Muscle of arm (tissue), 12 donors: ENCODE data around the gene NRXN3. TPM values are rescaled to one million over a fixed set of nuclear protein-coding genes. Genes with fewer than 3 reads are reported as not detected.

Experiments used
- DNase-seq: peaks from one replicate; pipeline ENCODE4 v3.0.0-alpha.2; 2013
- polyA plus RNA-seq, 12 donors: library from polyadenylated mRNA; unstranded; fragments of 120-200 nt; gene quantifications; one replicate each; pipeline ENCODE4 v1.2.1, GENCODE V29; 2013; ENCODE audit not compliant: insufficient read length in 12 of 12

The NRXN3 gene
- polyA plus RNA-seq, 12 donors = 0.43 to 8.4 (median 1.2) TPM; not detected in 2

- no peak for DNase-seq
Observed at GRCh38 chr14:78805570-78805969, 635.4 kb downstream of the NRXN3 start.

DNA sequence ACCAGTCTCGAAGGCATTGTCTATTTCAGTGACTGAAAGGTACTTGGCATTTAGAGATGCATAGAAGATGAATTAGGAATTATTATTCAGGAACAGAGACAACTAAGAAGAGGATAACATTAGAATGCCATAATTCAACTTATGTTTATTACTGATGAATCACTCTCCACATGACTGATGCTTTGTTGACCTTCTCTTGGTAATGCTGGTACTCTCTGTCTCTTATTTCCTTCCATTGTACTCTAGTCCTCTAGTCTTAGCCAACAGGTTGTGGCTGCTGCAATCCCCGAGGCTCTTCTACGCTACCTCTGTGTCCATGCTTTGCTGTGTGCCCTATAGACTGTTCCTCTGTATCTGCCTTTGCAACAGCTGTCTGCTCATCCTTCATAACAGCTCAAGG is 652.9 kb downstream of the NRXN3 start:
- DNase-seq = no peak

DNA sequence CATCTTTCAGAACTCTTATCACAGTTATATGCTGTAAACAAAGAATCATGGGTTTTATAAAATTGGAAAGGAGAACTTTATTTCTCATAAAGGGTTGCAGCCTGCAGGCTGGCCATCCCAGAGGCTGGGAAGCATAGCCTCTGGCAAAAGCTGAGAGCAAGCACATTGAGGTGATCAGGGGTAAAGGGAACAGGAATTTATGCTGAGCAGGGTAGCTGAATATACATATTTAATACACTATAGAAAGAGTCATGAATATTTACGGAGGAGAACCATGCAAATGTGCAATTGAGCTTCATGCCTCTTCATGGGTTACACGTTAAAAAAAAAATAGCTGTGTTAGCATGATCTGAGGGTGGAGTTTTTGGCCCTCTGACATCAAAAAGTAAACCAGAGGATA is 653.3 kb downstream of the NRXN3 start:
- no peak for DNase-seq

- DNase-seq = no peak
Observed at GRCh38 chr14:78829274-78829673, 659.1 kb downstream of the NRXN3 start.

- DNase-seq = no peak
Observed at GRCh38 chr14:78834766-78835451, 664.7 kb downstream of the NRXN3 start.

DNA sequence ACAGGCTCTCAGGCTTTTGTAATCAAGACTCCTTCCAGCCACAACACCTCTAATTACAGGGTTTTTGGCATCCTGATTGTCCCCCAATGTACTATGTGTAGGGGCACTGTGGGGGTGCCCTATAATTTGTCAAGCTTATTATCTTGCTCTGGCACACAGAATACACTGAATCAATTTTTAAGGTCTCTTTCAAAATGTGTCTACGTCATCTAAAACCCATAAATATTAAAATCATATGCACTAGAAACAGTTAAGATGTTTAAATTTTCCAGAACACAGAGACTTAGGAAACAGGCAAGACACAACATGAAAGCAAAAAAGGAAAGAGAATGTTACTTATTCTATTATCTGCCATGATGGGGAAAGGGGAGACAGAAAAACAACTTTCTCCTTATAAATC is 665.7 kb downstream of the NRXN3 start:
- no peak for DNase-seq

DNA sequence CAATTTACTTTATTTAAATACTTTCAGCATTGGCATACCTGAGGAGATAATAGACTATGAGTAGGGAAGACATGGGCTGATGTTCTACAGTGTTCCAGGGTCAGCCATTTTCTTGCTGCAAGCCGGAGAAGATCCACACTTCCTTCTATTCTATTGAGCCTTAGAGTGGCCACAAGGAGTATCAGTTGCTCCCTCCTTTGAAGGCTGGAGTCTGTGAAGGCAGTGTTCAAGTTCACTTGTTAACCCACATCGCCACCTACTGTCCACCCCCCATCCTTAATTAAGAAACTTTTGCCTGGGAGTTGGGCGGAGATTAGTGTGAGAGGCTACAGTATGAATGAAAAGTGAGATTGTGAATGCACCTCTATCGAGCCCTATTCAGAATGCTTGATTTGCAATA is 666.6 kb downstream of the NRXN3 start:
- no peak for DNase-seq

- no peak for DNase-seq
Observed at GRCh38 chr14:78838959-78839358, 668.8 kb downstream of the NRXN3 start.

GRCh38 chr14:78840898-78841297 is 670.7 kb downstream of the NRXN3 start:
- no peak for DNase-seq

DNA sequence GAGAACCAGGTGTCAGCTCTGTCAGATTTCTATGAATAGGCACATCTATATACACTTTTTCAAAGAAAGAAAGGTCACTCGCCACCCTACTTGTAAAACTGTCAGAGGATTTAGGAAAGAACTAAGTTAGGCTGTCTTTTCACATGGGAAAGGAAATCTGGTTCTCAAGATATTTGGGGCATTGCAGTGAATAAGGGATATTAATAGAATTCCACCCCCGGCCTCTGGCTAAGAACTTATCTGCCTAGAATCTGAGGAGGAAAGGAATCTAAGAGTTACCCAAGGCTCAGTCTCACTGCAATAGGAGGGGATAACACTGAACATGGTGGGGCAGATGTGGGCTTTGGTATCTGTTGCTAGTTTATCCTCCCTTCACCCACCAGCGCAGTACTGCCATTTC is 677.6 kb downstream of the NRXN3 start:
- no peak for DNase-seq

GRCh38 chr14:78848234-78848820 is 678.2 kb downstream of the NRXN3 start:
- DNase-seq = peak; percentile 6

DNA sequence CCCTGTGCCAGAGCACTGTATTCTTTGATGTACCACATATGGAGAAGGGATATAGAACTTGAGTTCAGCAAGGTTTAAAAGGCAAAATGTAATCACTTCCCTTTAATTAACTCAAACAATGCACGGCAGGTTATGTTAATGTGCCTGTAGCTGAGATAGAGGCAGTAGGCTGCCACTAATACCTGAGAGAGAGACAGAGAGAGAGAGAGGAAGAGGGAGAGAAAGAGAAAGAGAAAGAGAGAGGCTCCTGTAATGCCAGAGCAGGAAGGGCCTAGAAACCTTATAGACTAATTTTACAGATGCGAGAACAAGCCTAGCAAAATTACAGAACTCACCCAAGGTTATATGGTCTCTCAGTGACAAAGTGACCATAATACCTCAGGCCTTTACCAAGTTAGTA is 679.8 kb downstream of the NRXN3 start:
- DNase-seq = no peak

- DNase-seq = no peak
Observed at GRCh38 chr14:78851189-78851588, 681.0 kb downstream of the NRXN3 start.

GRCh38 chr14:78852040-78852439 is 681.9 kb downstream of the NRXN3 start:
- no peak for DNase-seq

DNA sequence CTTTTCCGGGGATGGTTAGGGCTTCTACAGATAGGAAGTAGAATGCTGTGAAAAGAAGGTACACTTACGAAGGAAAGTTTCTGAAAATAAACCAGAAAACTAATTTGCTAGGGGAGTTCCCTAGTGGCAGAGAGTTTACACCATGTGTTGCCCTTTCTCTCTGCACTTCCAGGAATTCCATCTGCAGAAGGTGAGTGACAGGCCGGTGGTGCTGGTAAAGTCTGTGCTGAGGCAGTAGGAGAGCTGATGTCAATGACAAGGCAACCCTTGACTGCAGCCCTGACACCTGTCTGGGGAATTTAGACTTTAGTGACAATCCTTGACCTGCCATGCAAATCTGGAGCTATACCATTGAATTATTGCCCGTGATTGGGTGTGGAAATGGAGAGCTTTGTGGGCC is 687.8 kb downstream of the NRXN3 start:
- DNase-seq = no peak

- peak; percentile 21 for DNase-seq
Observed at GRCh38 chr14:78863143-78863542, 693.0 kb downstream of the NRXN3 start.

DNA sequence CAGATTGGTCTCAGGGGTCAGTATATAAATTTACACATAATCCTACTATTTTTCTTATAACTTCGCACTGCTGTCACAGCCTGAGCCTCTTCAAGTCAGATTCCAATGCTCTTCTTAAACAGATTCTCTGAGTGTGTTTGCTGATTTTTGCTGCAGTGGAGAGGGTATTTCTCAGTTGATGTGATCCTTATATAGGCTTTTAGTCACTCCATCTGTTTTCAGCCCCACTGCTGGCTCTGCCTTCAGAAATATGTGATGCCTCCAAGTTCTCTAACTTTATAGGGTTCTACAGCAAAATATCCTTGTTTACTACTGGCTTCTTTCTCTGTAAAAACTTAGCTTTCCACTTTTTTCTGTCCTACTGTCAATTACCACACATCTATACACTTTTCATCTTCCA is 702.7 kb downstream of the NRXN3 start:
- no peak for DNase-seq

DNA sequence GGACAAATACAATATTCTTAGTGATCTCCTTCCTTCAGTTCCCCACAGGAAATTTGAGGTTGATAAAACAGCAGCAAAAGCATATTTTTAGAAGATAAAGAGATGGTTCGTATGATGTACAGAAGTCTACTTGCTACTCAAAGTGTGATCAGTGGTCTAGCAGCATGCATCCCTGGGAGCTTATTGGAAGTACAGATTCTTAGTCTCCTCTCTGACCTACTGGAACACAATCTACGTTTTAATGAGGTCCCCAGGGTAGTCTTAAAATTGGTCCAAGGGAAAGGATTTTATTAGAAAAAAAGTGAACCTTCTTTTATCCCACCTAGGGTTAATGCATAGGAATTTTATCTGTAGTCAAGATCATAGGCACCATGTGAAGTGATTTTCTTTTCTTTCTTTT is 703.4 kb downstream of the NRXN3 start:
- DNase-seq = no peak

DNA sequence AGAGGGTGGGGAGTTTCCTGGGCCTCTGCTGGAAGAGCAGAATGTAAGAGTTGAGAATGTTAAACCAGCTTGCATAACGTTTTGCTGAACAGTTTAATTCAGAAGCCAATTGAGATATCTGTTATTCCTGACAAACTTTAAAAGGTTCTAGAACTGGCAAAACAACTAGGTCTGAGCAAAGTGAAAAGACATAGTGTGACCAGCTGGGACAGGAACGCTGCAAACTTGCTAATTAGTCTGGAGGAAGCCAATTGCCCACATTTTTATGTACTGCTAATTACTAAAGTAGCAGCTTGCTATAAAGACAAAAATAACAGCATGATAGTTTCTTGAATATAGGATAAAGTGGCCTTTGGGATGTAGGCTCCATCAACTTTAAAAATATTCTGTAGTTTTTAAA is 704.9 kb downstream of the NRXN3 start:
- no peak for DNase-seq

DNA sequence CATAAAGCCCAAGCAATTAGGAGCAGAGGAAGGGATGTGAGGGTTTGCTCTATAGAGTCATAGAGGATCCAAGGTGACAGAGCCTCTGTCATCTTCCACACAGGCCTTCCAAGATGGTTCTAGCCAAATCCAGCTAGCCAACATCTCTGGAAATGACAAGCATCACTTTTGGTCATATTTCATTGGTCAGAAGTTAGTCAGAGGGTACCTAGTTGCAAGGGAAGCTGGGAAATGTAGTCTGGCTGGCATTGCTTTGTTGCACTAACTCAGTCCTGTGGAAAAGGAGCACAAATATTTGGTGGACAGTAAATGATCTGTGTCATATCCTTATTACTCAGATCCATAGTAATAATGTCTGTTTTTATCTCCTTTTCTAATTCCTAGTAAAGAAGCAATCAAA is 715.7 kb downstream of the NRXN3 start:
- no peak for DNase-seq

- DNase-seq = no peak
Observed at GRCh38 chr14:78897443-78897842, 727.3 kb downstream of the NRXN3 start.

DNA sequence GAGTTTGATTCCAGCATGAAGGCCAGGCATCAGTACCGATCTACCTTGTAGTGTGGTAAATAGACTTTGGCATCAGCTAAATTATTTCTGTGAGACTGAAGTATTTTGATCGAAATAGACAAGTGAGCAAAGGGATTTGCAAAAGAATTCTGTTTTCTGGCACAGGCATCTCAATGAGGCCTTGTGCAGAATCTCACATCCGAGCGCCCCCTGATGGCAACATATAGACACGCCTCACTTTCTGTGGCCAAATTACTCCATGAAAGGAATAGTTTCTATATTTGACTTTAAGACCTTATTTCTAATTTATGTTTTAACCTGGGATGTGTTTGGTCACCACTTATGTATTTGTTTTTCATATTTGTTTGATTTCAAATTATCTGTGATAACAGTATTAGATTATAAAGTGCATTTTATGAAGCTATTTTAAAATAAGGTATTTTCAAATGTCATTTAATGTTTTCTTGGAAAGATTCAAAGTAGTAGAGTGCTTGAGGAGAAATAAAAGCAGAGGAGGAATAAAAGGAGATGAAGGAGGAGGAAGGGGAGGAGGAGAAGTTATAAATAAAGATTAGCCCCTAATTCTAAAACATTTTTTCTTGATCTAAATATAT is 731.9 kb downstream of the NRXN3 start:
- peak; percentile 20 for DNase-seq

DNA sequence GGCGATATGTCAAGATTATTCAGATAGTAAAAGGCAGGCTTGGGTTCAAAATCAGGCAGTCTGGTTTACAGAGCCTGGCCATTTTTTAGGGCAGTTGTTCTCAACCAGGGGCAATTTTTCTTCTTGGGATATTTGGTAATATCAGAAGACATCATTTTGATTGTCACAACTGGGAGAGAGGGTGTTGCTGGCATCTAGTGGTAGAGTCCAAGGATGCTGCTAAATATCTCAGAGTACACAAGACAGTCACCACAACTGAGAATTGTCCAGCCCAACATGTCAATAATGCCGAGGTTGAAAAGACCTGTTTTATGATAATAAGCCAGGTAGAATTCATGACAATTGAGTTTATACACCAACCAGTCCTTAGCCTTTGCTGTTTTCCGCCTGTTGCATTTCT is 733.9 kb downstream of the NRXN3 start:
- no peak for DNase-seq

DNA sequence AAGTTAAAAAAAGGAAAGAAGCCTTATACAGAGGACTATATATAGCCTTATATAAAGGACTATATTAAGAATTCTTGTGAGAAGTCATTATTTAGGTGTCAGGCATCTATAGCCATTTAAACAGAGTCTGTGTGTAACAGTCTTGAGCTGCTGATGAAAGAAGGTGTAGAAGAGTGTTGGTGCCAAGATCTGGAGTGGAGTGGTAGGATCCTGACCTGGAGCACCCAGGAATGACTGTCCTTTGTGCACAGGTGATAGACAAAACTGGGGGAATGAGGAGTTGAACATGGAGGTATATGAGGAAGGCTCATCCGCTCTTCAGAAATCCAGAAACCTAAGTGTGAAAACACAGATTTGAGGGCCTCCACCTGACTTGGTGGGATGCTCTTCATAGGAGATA is 747.3 kb downstream of the NRXN3 start:
- DNase-seq = no peak
